ENCODE results near the gene F12.
"Not testable (repeated sequence)": the region's sequence is repeated elsewhere in the genome, so short reads cannot be mapped to it uniquely, and the experiment has no call there.

F12 gene

DNA sequence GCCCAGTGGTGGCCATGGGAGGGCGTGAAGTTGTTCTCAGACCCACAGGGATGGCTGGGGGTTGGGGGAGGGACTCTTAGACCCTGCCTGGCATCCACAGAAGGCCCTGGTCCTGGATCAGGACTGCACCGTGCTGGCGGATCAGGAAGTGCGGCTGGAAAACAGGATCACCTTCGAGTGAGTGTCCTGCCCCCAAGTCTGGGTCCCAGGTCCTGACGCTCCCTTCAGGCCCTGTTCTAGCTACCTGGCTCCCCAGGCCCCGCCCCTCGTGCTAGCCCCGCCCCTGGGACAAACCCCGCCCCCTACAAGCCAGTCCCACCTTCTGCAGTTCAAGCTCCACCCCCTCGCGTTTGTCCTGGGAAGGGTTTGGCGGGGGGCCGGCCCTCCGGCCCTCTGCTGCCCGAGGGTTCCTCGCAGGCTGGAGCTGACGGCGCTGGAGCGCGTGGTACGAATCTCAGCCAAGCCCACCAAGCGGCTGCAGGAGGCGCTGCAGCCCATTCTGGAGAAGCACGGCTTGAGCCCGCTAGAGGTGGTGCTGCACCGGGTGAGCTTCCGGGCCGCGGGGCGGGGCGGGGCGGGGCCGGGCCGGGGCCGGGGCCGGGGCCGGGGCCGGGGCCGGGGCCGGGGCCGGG lies 38.8 kb downstream of the F12 start:
- DNase-seq (ENCODE audit: low read depth in 1 of 2, low spot score in 1 of 2): no peak

DNA sequence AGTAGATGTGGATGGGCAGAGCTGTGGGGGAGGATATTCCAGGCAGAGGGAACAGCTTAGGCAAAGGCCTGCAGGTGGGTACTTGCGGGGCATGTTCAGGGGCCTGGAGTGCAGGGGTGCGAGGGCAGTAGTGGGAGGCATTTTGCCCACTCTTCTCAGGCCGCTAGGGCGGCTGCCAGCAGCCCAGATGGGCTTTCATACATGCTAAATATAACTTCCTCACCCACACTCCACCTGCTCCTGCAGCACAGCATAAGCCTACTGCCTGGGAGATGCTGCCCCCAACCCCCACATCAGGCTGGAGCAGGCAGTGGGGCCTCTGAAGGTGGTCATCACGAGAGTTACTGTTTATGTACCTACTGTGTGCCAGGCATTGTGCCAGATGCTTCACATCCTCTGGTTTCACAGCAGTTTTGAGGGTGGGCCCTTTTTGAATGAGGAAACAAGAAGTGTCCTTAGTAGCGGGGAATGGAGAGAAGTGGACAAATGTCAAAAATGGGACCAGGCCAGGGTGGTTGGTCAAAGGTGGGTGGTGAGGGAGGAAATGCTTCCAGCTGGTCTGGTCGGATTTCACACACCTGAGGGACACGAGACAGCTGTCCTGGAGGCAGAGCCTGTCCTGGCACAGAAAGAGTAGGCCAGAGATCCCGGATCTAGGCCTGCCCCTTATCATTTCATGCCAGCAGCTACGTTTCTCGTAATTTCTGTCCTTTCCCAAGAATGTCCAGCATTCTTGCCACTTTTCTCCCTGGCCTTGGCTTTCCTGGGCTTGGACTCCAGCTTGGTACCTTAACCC lies 39.5 kb downstream of the F12 start:
- DNase-seq (ENCODE audit: low read depth in 1 of 2, low spot score in 1 of 2): no peak

DNA sequence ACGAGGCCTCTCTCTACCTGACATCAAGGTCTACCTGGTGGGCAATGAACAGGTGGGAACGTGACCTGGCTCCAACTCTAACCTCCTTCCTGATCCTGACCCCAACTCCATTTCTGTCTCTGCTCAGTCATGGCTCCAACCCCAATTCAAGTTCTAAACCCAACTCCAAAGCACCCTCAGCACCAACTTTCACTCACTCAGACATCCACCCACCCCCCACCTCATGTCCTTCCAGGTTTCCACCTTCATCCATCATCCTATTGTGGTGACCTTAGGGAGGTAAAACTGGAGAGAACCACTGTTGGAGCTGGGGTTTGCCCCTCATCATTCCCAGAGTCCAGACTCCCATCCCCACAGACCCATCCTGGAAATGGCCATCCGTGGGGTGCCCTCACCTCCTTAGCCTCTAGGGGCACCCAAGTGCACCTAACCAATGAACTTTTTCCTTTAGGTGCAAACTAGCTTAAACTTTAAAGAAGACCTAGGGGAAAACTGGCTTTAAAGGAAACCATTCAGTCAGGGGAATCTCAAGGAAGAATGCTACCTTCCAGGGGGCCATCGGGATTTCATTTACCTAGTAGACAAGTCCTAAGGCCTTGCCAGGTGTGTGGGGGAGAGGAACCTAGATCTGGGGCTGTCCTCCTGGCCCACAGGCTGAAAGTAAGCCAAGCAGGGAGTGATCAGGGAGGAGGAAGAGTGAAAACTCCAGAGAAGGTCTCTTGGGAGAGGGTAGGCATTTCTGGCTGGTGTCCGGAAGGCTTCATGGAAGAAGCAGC lies 40.3 kb downstream of the F12 start:
- no peak for DNase-seq (ENCODE audit: low read depth in 1 of 2, low spot score in 1 of 2)

DNA sequence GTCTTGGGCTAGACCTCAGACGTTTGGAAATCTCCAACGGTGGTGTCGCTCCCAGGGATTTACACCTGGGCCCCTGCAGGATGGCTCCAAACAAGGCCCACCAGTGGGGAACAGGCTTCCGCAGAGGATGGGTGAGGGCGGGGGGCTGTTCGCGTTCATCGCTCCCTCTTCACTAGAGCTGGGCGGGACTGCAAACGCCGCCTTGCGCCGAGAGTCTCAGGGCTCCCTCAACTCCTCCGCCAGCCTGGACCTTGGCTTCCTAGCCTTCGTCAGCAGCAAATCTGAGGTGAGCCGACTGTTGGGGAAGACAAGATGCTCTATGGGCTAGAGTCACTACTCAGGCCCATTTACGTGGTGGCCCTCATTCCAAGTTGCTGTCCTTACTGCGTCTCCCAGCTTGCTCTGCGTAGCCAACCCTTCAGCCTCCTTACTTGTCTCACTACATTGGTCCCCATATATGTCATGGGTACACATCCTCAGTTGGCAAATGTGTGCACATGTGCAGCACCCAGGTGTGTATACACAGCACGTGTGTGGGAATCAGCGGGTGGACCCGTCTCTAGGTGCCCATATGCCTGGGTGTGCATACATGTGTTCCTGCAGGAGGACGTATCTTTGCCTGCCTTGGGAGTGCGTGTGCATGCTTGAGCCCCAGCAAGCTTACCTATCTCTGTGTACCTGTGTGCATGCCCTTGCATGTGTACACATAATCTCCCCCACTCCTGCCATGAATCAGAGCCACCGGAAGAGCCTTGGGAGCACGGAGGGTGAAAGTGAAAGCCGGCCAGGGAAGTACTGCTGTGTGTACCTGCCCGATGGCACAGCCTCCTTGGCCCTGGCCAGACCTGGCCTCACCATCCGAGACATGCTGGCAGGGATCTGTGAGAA lies 41.1 kb downstream of the F12 start:
- no peak for DNase-seq (ENCODE audit: low read depth in 1 of 2, low spot score in 1 of 2)

DNA sequence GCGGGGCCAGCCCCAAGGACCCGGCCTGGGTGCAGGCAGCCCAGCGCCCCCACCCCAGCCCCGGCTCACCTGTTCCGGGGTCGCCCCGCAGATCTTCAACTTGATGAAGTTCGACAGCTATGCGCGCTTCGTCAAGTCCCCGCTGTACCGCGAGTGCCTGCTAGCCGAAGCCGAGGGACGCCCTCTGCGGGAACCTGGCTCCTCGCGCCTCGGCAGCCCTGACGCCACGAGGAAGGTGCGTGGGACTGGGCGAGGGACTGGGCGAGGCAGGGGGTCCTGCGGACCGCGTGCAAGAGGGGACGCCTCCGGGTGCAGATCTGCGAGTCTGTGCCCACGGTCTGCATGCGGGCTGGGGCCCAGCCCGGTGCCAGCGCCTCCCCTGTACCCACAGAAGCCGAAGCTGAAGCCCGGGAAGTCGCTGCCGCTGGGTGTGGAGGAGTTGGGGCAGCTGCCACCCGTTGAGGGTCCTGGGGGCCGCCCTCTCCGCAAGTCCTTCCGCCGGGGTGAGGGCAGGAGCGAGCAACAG lies 42.0 kb downstream of the F12 start:
- DNase-seq (ENCODE audit: low read depth in 1 of 2, low spot score in 1 of 2): no peak

DNA sequence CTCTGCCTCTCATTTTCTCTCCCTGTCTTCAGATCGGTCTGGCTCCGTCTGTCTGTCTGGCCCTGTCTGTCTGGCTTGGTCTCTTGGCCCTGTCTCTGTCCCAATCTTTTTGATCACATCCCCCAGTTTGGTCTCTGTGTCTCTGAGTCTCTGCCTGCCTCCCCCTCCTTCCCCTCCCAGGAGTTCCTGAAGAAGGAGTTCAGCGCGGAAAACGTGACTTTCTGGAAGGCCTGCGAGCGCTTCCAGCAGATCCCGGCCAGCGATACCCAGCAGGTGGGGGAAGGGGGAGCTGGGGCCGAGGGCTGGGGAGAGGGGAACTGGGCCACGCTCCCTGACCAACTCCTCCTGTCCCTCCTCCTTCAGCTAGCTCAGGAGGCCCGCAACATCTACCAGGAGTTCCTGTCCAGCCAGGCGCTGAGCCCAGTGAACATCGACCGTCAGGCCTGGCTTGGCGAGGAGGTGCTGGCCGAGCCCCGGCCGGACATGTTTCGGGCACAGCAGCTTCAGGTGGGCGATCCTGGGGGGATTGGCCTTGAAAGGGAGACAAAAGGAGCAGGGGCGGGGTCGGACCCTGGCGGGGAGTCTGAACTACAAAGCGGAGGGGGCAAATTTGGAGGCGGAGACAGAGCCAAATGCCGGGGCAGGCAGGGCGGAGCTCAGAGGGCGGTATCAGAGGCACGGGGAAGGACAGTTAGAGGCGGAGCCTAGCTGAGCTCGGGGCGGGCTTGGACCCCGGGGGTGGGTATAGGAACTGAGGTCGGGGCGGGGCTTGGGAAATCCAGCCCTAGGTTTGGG lies 42.6 kb downstream of the F12 start:
- DNase-seq (ENCODE audit: low read depth in 1 of 2, low spot score in 1 of 2): no peak

DNA sequence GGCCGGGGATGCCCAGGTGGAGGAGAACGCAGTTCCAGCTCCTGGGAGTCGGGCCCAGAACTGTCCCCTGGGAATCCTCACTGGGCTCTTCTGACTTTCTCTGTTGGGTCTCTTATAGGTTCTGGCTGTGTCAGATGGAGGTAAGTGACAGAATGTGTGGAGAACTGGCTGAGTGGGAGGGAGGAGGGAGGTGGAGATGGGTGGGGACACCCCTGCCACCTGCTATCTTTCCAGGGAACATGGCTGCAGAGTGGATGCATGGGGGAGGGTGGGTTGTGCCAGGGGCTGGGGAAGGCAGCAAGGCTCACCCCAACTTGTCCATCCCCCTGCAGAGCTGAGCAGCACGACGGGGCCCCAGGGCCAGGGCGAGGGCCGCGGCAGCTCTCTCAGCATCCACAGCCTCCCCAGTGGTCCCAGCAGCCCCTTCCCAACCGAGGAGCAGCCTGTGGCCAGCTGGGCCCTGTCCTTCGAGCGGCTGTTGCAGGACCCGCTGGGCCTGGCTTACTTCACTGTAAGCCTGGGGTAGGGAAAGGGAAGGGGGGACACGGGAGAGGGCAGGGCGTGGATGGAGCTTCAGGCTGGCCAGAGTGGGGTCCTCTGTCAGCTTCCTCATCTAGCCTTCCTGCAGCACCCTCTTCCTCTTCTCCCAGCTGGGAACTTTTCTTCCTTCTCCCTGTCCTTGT lies 43.4 kb downstream of the F12 start:
- DNase-seq (ENCODE audit: low read depth in 1 of 2, low spot score in 1 of 2): no peak

DNA sequence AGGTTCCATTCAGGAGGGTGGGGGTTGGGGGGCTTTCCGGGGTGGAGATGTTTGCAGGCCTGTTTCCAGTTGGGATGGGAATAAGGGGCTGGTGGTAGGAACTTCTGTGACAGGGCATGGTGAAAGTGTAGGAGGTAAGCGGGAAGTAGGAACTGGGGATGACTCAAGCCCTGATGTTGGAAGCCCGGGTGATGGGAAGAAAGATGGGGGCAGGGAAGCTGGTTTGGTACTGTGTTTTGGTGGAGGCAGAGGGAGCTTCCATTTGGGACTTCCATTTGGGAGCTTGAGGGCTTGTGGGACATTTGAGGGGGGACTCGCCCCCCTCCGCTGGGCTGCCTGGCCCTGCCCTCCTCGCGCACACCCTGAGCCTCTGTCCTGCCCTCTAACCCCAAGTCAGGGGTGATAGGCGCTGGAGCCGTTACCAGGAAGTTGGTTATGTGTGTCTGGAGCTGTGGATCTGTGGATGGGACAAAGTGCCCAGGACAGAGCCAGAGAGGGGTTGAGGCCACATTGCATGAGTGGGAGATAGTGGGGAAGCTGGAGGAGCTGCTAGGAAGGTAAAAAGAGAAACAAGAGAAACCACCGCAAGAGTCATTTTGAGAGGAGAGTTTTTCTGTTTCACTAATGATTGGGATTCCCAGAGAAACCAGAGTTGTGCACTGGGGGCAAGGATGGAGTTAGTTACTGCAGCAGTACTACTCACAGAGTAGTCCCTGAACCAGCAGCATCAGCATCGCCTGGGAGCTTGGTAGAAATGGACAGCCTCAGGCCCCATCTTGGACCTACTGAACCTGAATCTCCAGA lies 45.0 kb downstream of the F12 start:
- no peak for DNase-seq (ENCODE audit: low read depth in 1 of 2, low spot score in 1 of 2)

DNA sequence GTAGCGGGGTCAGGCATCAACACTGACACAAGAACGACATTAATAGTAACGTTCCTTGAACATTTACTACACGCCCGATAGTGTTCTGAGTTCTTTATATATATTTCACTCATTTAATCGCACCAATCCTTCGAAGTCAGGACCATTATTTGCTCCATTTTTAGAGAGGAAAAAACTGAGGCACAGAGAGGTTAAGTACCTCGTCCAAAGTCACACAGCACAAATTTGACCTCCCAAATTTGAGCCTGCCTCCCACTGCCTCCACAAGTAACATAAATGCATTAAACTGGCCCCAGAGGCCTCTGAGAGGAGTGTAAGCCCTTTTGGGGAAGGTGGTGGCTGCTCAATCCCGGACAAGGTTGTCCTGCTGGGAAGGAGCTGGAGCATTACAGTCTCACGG lies 45.8 kb downstream of the F12 start:
- no peak for DNase-seq (ENCODE audit: low read depth in 1 of 2, low spot score in 1 of 2)

DNA sequence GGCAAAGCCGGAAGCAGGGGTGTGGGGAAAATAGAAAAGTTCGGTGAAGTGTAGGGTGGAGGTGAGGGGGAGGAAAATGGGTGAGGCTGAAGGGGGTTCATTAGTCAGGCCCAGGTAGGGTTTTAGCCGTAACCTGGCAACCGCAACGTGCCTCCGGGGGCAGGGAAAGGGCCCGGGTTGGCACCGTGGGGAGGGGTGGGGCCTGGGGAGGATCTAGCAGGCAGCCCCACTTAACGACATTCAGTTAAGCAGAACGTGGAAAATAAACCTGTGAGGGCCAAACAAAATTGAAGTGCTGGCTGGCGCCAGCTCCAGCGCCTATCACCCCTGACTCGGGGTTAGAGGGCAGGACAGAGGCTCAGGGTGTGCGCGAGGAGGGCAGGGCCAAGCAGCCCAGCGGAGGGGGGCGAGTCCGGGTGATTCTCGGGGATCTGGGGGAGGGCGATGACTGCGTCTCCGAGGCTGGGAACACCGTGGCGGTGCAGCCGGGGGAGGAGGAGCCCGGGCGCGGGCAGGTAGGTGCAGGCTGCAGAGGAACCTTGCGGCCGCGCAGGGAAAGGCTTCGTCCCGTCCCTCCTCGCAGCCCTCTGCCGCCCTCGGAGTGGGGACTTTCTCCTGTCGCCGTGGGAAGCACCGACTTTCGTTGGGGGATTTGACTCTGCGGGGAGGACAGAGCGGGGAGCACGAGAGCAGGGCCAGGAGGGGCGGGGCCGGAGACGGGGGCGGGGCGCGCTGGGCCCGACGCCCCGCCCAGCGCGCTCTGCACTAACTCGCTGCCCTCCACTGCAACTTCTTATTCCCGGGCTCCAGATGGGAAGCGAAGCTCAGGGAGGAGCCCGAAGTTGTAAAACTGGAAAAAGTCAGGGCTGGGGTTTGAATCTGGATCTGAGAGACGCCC lies 46.5 kb downstream of the F12 start:
- DNase-seq (ENCODE audit: low read depth in 1 of 2, low spot score in 1 of 2): peak; percentile 34 to 65

DNA sequence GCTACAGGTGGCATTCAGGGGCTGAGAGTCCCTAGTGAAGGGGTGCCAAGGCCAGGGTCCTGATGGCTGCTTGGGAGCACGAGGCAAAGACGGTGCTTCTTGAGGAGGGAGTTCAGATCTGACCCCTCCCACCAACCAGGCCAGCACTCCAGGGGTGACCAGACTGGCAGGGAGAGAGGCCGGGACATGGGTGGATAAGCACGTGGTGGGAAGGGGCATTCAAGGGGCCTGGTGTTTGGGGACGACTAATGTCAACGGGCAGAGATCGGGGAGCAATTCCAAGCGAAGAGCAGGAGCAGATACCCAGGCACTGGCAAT lies 47.1 kb downstream of the F12 start:
- no peak for DNase-seq (ENCODE audit: low read depth in 1 of 2, low spot score in 1 of 2)

DNA sequence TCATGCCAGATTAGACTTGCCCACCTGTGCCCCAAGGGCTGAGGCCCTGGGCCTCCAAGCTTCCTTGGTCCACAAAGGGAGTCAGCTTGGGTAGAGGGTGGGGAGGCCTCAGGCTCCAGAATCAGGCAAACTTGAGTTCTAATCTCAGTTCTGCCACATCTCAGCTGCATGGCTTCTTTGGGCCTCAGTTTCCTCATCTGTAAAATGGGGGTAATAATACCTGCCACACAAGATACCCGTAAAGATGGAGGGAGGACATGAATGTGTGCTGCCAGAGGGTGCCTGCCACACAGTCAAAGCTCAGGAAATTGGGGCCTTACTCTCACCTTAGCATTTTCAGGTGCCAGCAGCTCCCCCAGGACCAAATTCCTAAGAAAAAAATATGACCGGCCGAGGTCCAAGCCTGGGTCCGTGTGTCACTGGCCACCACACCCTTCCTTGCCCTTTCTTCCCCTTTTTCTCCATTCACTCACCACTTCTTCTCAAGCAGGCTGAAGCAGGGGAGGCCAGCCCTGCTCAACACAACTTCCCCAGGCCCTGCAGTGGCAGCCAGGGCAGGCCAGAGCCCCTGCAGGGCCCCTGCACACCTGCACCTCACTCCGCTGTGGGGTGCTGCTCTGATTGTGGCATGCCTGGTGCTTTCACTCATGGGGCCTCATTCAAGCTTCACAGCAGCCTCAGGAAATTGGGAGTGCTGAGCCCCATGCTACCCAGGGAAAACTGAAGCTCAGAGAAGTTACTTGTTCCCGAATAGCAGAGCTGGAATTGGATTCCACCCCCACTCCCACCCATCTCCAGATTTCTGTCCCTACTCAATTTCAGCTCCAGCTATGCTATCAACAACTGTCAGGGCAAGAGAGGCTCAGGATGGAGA lies 47.7 kb downstream of the F12 start:
- no peak for DNase-seq (ENCODE audit: low read depth in 1 of 2, low spot score in 1 of 2)

DNA sequence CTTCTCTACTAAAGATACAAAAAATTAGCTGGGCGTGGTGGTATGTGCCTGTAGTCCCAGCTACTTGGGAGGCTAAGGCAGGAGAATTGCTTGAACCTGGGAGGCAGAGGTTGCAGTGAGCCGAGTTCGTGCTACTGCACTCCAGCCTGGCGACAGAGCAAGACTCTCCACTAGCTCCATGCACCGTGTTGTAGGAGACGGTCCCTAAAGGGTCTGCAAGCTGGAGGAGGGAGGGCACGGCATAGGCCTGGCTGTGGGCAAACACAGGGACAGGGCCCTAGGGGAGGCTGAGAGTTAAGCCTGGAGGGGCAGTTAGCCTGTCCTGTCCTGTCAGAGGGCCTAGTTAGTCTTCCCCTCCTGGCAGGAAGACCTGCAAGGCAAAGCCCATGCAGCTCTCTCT lies 48.6 kb downstream of the F12 start:
- DNase-seq (ENCODE audit: low read depth in 1 of 2, low spot score in 1 of 2): not testable (repeated sequence)

DNA sequence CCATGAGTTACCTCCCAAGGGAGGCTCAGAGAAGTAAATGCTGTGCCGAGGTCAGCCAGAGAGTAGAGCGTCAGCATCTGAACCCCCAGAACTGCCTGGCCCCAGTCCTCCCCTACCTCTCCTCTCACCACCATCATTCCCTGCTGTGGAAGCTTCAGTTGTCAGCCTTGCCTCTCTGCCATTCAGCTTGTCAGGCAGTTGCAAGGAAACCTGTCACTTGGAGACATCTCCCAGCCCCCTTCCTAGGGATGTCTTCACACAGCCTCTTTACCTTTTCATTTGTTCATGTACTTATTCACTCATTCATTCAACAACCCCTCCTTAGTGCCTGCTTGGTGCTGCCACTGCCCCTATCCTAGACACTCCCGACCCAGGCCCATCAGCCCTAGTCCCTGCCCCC lies 49.5 kb downstream of the F12 start:
- no peak for DNase-seq (ENCODE audit: low read depth in 1 of 2, low spot score in 1 of 2)

DNA sequence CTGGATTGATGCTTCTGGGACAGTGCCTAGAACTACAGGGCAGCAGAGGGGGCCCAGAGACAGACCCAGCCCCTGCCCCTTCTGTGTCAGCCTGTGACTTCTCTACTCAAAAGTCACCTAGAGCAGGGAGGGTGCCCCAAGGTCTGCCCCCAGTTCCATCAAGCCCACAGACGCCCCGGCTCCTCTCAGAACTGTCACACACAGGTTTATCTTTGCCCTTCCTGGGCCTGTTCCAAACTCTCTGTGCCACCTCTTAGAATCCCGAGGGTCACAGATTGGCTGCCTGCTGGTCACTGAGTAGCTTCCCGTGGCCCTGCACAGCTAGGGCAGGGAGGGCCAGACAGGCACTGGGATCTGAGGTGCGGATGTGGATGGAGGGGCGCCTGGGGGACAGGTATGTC lies 49.9 kb downstream of the F12 start:
- DNase-seq (ENCODE audit: low read depth in 1 of 2, low spot score in 1 of 2): no peak

DNA sequence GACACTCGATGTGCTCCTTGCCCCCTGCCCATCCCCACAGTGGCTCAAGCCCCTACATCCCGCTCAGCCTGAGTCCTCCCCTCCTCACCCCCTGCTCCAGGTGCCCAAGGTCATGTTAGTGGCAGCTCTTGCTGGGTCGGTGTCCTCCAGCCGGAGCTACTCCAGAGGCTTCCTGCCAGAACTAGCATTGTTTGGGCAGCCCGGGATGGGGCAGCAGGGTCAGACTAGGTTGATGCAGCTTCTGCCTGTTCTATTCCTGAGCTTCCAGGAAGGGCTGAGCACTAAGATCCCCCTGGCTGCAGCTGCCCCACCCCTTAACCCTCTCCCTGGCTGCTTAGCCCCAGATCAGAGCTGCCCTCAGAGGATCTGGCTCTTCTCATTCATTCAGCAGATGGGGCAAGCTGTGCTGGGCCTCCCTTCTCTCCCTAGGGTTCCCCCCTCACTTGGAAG lies 51.0 kb downstream of the F12 start:
- DNase-seq (ENCODE audit: low read depth in 1 of 2, low spot score in 1 of 2): no peak

Measured in activated T-helper 1 cell treated with anti-CD3 and anti-CD28 coated beads, Interleukin-2, amount 50 U/mL, for 16 hours (primary cell).